Kidney capillary endothelial cell (primary cell): ENCODE results near the gene YWHAG.
"Not testable (repeated sequence)": the region's sequence is repeated elsewhere in the genome, so short reads cannot be mapped to it uniquely, and the experiment has no call there.

Experiments
- DNase-seq: peaks from one replicate; pipeline ENCODE4 v3.0.0-alpha.2; 2018; ENCODE audit warnings: low spot score

YWHAG gene

GRCh38 chr7:76318488-76319353 is 40.1 kb downstream of the YWHAG start:
- no peak for DNase-seq

GRCh38 chr7:76317782-76318487 is 40.9 kb downstream of the YWHAG start:
- peak; percentile 94 for DNase-seq

GRCh38 chr7:76316984-76317781 is 41.6 kb downstream of the YWHAG start:
- DNase-seq = no peak

GRCh38 chr7:76315364-76315763 is 43.4 kb downstream of the YWHAG start:
- no peak for DNase-seq

- DNase-seq = not testable (repeated sequence)
These were observed 44.1 kb downstream of the YWHAG start for GRCh38 chr7:76314740-76315139.

- peak; percentile 93 for DNase-seq
These were observed 44.6 kb downstream of the YWHAG start for GRCh38 chr7:76314042-76314721.

- DNase-seq = not testable (repeated sequence)
These were observed 47.0 kb downstream of the YWHAG start for GRCh38 chr7:76311838-76312237.

- DNase-seq = no peak
These were observed 48.5 kb downstream of the YWHAG start for GRCh38 chr7:76310102-76310957.

GRCh38 chr7:76309341-76310101 is 49.3 kb downstream of the YWHAG start:
- DNase-seq = not testable (repeated sequence)

- not testable (repeated sequence) for DNase-seq
These were observed 49.9 kb downstream of the YWHAG start for GRCh38 chr7:76308874-76309273.

GRCh38 chr7:76304888-76305375 is 53.9 kb downstream of the YWHAG start:
- no peak for DNase-seq

- peak; percentile 73 for DNase-seq
These were observed 55.3 kb downstream of the YWHAG start for GRCh38 chr7:76303202-76304147.

GRCh38 chr7:76302347-76303201 is 56.2 kb downstream of the YWHAG start, which contains the start of gene HSPB1:
Gene HSPB1, plus strand, starts transcription at chr7:76302673. Its CDS starts 40 bp downstream, at chr7:76302713.
- DNase-seq = peak; percentile 77

GRCh38 chr7:76301000-76301399 is 57.8 kb downstream of the YWHAG start:
- no peak for DNase-seq

- DNase-seq = no peak
These were observed 58.5 kb downstream of the YWHAG start for GRCh38 chr7:76300166-76300731.

- no peak for DNase-seq
These were observed 61.7 kb downstream of the YWHAG start for GRCh38 chr7:76296743-76297740.
